Thyroid gland (tissue), 4 donors: ENCODE results near the gene CRTC3. TPM values are rescaled to one million over a fixed set of nuclear protein-coding genes. Genes with fewer than 3 reads are reported as not detected.

Experiments
- DNase-seq, 2 donors: peaks; one replicate each; pipeline ENCODE4 v3.0.0-alpha.2; 2019
- H3K27ac ChIP-seq, 3 donors: fragments of 200-600 bp; sonication (generic); 1 replicate in 2 of 3; 2 replicates in 1 of 3; pipeline ENCODE4 v1.5.1; 2016 to 2019; ENCODE audit warnings: mild to moderate bottlenecking in 1 of 3, moderate library complexity in 1 of 3
- H3K27me3 ChIP-seq: fragments of 200-600 bp; sonication (generic); one replicate; pipeline ENCODE4 v1.5.1; 2019
- H3K36me3 ChIP-seq, 2 donors: fragments of 200-600 bp; sonication (generic); one replicate each; pipeline ENCODE4 v1.5.1; 2016 to 2019
- H3K4me1 ChIP-seq, 2 donors: fragments of 200-600 bp; sonication (generic); one replicate each; pipeline ENCODE4 v1.5.1; 2017 to 2019
- H3K4me3 ChIP-seq, 3 donors: fragments of 200-600 bp; sonication (generic); replicated peaks in 1 of 3; 1 replicate in 2 of 3; 2 replicates in 1 of 3; pipeline ENCODE4 v1.5.1; 2016; ENCODE audit warnings: mild to moderate bottlenecking in 1 of 3
- H3K9me3 ChIP-seq: fragments of 200-600 bp; sonication (generic); one replicate; pipeline ENCODE4 v1.5.1; 2017
- CTCF ChIP-seq, 6 experiments: fragments of 200-600 bp in 3 of 6; fragments of 450-650 bp in 3 of 6; sonication (generic) in 3 of 6; IDR thresholded peaks; one replicate each; pipeline ENCODE4 v1.5.1; 2016 to 2019; ENCODE audit warnings: antibody characterized with exemption in 6 of 6, mild to moderate bottlenecking in 2 of 6, inconsistent platforms in 1 of 6, moderate library complexity in 1 of 6
- POLR2A ChIP-seq, 2 donors: fragments of 450-650 bp; IDR thresholded peaks; one replicate each; pipeline ENCODE4 v1.6.1; 2017; ENCODE audit warnings: antibody characterized with exemption in 2 of 2, mild to moderate bottlenecking in 2 of 2, moderate library complexity in 1 of 2
- WGBS, 2 donors: methylation state at CpG; one replicate each; pipeline ENCODE4 v1.1.5; 2017; 5-methylcytosine and 5-hydroxymethylcytosine counted together
- intact Hi-C: fragments of 100-400 bp; cut with DNase I; formaldehyde crosslinking; loops from one replicate; pipeline ENCODE4 v1.15.1; 2023
- total RNA-seq, 4 donors: library from RNA; depleted of rRNA; stranded (reverse); fragments of >200 nt; gene quantifications; one replicate each; pipeline ENCODE4 v1.2.3, GENCODE V29; 2016

CRTC3 gene
- total RNA-seq, 4 donors from 2014 or later: 49.4 to 76.0 (median 62.6) TPM

GRCh38 chr15:90679959-90680358 lies 150.2 kb downstream of the CRTC3 start:
- 92 to 93% methylated on average over 2 to 3 of the region's 3 CpGs for WGBS, 2 donors
- DNase-seq: no peak

GRCh38 chr15:90680371-90680935 lies 150.7 kb downstream of the CRTC3 start:
- peak overlapping the region in 2 of 3 donors; percentile 52 to 66 for H3K27ac ChIP-seq

More at GRCh38 chr15:90679959-90680358, 150.2 kb downstream of the CRTC3 start:
- Histone ChIP-seq H3K4me1 (no peaks in the 10 kb centered on the region), H3K4me3 (no peak overlapping the region), H3K36me3 (no peaks in the 10 kb centered on the region), H3K27ac (peak overlapping the region in 1 of 3 donors; percentile 17), H3K9me3 (no peaks in the 10 kb centered on the region), H3K27me3 (no peaks in the 10 kb centered on the region)
- intact Hi-C loops: no loop called here
- TF ChIP-seq POLR2A (IDR thresholded peaks at IDR 0.05) (no peak), CTCF (IDR thresholded peaks at IDR 0.05) (no peak)

GRCh38 chr15:90681056-90681455 lies 151.3 kb downstream of the CRTC3 start:
- no peak for TF ChIP-seq POLR2A (IDR thresholded peaks at IDR 0.05)
- TF ChIP-seq CTCF (IDR thresholded peaks at IDR 0.05): no peak
- Histone ChIP-seq H3K27me3 (no peaks in the 10 kb centered on the region), H3K4me1 (no peaks in the 10 kb centered on the region), H3K4me3 (no peak overlapping the region), H3K36me3 (no peaks in the 10 kb centered on the region), H3K9me3 (no peaks in the 10 kb centered on the region), H3K27ac (peak overlapping the region in 2 of 3 donors; percentile 52 to 66)
- DNase-seq: no peak
- intact Hi-C loops: no loop called here
- 93 to 95% methylated on average over 1 of the region's 1 CpG for WGBS, 2 donors

More at GRCh38 chr15:90680371-90680935, 150.7 kb downstream of the CRTC3 start:
- H3K36me3 ChIP-seq: no peaks in the 10 kb centered on the region
- intact Hi-C loops: no loop called here
- no peaks in the 10 kb centered on the region for H3K27me3 ChIP-seq
- TF ChIP-seq CTCF (IDR thresholded peaks at IDR 0.05) (no peak), POLR2A (IDR thresholded peaks at IDR 0.05) (no peak)
- WGBS, 2 donors: 69 to 70% methylated on average over 6 of the region's 6 CpGs
- DNase-seq: no peak
- no peaks in the 10 kb centered on the region for H3K9me3 ChIP-seq
- H3K4me1 ChIP-seq: no peaks in the 10 kb centered on the region
- no peak overlapping the region for H3K4me3 ChIP-seq

- no peaks in the 10 kb centered on the region for H3K36me3 ChIP-seq
- no peaks in the 10 kb centered on the region for H3K4me1 ChIP-seq
- no peaks in the 10 kb centered on the region for H3K9me3 ChIP-seq
- no peaks in the 10 kb centered on the region for H3K27me3 ChIP-seq
- WGBS, 2 donors: 88 to 92% methylated on average over 6 to 9 of the region's 9 CpGs
- TF ChIP-seq CTCF (IDR thresholded peaks at IDR 0.05): no peak
- no peak for TF ChIP-seq POLR2A (IDR thresholded peaks at IDR 0.05)
- no peak overlapping the region for H3K4me3 ChIP-seq
- no peak for DNase-seq
- intact Hi-C loops: no loop called here
- H3K27ac ChIP-seq: peak overlapping the region in 2 of 3 donors; percentile 52 to 66
These were observed 151.8 kb downstream of the CRTC3 start for GRCh38 chr15:90681480-90681879.

GRCh38 chr15:90683371-90683770 lies 153.6 kb downstream of the CRTC3 start:
- 75 to 80% methylated on average over 9 to 10 of the region's 10 CpGs for WGBS, 2 donors
- no peak for DNase-seq
- H3K9me3 ChIP-seq: no peaks in the 10 kb centered on the region
- no peak overlapping the region for H3K27ac ChIP-seq
- intact Hi-C loops: no loop called here
- H3K4me1 ChIP-seq: no peaks in the 10 kb centered on the region
- TF ChIP-seq CTCF (IDR thresholded peaks at IDR 0.05) (no peak), POLR2A (IDR thresholded peaks at IDR 0.05) (no peak)
- no peaks in the 10 kb centered on the region for H3K36me3 ChIP-seq
- H3K4me3 ChIP-seq: no peak overlapping the region
- no peaks in the 10 kb centered on the region for H3K27me3 ChIP-seq
